Measurements from ENCODE around the gene RGS6. TPM values are rescaled to one million over a fixed set of nuclear protein-coding genes. Genes with fewer than 3 reads are reported as not detected.
A peak's percentile ranks its signal among the peaks of the same experiment; 100 is the strongest.

RGS6 gene
- total RNA-seq, 1 donor from 2014 or later: 2.5 TPM

DNA sequence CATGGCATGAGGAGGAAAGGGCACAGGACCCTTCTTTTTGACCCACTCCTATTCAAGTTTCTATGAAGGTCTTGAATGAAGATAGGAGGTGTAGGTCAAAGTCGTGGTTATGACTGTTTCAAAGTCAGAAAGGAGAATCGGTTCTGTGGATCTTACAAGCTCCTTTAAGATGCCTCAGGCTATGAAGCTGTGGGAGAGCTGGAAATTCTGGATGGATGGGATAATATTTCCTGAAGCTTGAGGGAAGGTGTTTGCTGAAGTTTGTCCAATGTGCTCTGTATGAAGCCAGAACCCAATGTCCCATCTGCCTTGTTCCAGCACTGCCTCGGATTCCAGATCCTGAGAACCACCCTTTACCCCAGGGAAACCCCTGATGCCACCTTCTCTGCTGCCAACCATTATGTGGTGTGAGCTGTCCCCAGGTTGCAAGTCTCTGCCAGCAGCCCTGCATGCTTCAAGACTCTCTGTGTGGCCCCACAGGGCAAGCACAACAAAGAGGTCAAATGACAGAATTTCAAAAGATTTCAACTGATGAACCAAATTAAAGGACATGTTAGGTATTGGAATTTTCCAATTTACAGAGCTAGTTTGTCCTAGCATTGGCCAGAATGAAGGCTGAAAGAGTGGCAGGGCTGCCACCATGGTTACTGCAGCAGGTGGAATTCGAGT is 472.0 kb downstream of the RGS6 start:
- Mint-ChIP-seq H3K27ac (no peak overlapping the region), H3K4me1 (peaks cover 17% of the 10 kb centered on the region), H3K9me3 (peaks cover 7% of the 10 kb centered on the region), H3K36me3 (ENCODE audit: low read depth) (no peaks in the 10 kb centered on the region), H3K4me3 (no peak overlapping the region), H3K27me3 (peaks cover 41% of the 10 kb centered on the region)
- intact Hi-C loops (cut with micrococcal nuclease): no loop called here
- DNase-seq: no peak

DNA sequence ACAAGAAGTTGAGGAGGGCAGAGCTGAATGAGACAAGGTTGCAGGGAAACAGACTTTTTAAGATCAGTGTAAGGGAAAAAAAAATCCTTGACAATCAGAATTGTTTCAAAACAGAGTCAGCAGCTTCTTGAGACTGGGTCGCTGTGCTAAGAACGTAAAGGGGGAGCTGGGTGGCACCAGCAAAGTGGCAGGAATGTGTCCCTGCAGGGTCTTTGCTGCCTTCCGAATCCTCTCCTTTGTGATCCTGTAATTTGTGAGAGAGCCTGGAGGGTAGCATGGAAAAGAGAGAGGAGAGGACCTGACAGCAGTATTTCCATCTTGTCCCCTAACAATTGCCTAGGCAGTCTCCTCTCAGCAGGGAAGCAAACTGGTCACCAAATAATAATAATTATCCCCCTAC is 472.8 kb downstream of the RGS6 start:
- H3K36me3 Mint-ChIP-seq (ENCODE audit: low read depth): no peaks in the 10 kb centered on the region
- peaks cover 7% of the 10 kb centered on the region for H3K9me3 Mint-ChIP-seq
- H3K4me3 Mint-ChIP-seq: no peak overlapping the region
- H3K27me3 Mint-ChIP-seq: peaks cover 35% of the 10 kb centered on the region
- H3K4me1 Mint-ChIP-seq: peaks cover 17% of the 10 kb centered on the region
- no peak overlapping the region for H3K27ac Mint-ChIP-seq
- DNase-seq: no peak
- intact Hi-C loops (cut with micrococcal nuclease): no loop called here

DNA sequence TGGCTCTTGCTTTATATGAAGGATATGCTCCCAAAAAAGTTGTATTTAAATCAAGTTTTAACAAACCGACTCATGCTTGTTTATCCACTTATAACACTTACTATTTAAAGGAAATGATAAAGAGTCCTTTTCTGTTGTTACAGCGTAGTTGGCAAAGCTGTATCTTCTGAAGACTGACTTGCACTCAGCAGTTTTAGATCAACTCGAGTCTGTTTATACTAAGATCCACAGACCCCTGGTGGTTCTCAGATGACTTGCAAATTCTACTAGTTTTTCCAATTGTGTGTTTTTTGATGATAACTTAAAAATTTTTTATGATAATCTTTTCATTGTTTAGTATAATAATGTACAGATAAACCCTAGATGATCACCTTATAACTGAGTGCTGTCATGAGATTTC is 475.8 kb downstream of the RGS6 start:
- no peak overlapping the region for H3K4me3 Mint-ChIP-seq
- peaks cover 29% of the 10 kb centered on the region for H3K27me3 Mint-ChIP-seq
- H3K4me1 Mint-ChIP-seq: peaks cover 3% of the 10 kb centered on the region
- intact Hi-C loops (cut with micrococcal nuclease): no loop called here
- no peak overlapping the region for H3K27ac Mint-ChIP-seq
- DNase-seq: no peak
- H3K36me3 Mint-ChIP-seq (ENCODE audit: low read depth): peaks cover 2% of the 10 kb centered on the region
- peaks cover 3% of the 10 kb centered on the region for H3K9me3 Mint-ChIP-seq

GRCh38 chr14:72409047-72409446 is 476.8 kb downstream of the RGS6 start:
- H3K4me3 Mint-ChIP-seq: no peak overlapping the region
- H3K27me3 Mint-ChIP-seq: peaks cover 26% of the 10 kb centered on the region
- intact Hi-C loops (cut with micrococcal nuclease): no loop called here
- no peaks in the 10 kb centered on the region for H3K4me1 Mint-ChIP-seq
- no peak overlapping the region for H3K27ac Mint-ChIP-seq
- H3K9me3 Mint-ChIP-seq: peaks cover 2% of the 10 kb centered on the region
- peaks cover 2% of the 10 kb centered on the region for H3K36me3 Mint-ChIP-seq (ENCODE audit: low read depth)
- no peak for DNase-seq

DNA sequence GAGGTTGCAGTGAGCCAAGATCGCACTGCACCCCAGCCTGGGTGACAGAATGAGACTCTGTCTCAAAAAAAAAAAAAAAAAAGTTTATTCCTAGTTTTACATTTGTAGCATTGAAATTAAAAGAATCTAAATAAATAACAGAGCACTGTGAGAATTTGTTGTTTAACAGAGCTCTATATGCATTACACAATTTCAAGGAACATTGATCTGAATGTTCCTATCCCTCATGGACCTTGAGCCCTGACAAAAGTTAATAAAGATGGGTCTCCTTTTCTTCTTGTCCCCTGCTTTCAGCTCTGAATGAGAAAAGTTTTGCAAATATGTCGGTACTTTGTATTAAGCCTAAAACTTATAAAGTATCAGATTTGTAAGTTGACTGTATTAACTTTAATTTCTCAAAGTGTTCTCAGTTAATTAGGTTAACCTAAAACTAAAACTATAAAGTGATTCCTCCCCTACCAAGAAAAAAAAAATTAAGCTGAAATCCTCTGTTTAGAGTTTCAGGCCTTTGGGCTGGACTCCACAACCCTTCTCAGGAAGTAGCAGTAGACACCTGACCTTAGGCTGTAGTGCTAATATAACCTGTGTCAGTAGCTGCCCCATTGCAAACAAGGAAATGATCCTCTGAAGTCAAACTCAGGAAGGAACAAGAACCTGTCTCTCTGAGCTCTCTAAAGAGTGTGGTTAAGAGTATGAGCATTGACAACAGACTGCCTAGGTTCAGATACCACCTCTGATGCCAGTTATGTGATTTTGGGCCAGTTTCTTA is 484.0 kb downstream of the RGS6 start:
- Mint-ChIP-seq H3K4me1 (peaks cover 12% of the 10 kb centered on the region), H3K27me3 (peaks cover 12% of the 10 kb centered on the region), H3K9me3 (peaks cover 5% of the 10 kb centered on the region), H3K36me3 (ENCODE audit: low read depth) (peaks cover 8% of the 10 kb centered on the region), H3K27ac (no peak overlapping the region), H3K4me3 (no peak overlapping the region)
- DNase-seq: no peak
- intact Hi-C loops (cut with micrococcal nuclease): no loop called here

GRCh38 chr14:72416892-72417291 is 484.7 kb downstream of the RGS6 start:
- DNase-seq: no peak
- Mint-ChIP-seq H3K4me1 (peaks cover 19% of the 10 kb centered on the region), H3K4me3 (no peak overlapping the region), H3K9me3 (peaks cover 5% of the 10 kb centered on the region), H3K36me3 (ENCODE audit: low read depth) (peaks cover 8% of the 10 kb centered on the region), H3K27me3 (peaks cover 12% of the 10 kb centered on the region), H3K27ac (no peak overlapping the region)
- intact Hi-C loops (cut with micrococcal nuclease): no loop called here

DNA sequence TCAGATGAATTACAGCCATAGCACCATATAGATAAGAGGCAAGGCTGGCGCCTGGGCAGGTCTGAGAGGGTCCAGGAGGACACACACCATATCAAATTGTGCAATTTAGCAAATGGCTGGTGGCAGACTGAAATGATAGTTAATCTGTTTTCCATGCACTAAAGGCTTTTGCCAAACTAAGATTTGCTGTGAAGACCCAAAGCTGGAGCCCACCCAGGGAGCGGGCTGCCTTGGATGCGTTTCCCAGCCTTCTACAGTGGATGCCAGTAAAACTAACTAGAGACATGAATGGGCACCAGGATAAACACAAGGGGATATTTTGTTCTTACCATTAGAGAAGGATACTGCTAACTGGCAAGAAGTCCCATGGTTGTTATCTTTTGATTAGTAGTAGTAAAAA is 486.6 kb downstream of the RGS6 start:
- intact Hi-C loops (cut with micrococcal nuclease): no loop called here
- H3K4me1 Mint-ChIP-seq: peaks cover 25% of the 10 kb centered on the region
- DNase-seq: no peak
- H3K27me3 Mint-ChIP-seq: peaks cover 7% of the 10 kb centered on the region
- peaks cover 9% of the 10 kb centered on the region for H3K9me3 Mint-ChIP-seq
- H3K27ac Mint-ChIP-seq: no peak overlapping the region
- H3K36me3 Mint-ChIP-seq (ENCODE audit: low read depth): peaks cover 16% of the 10 kb centered on the region
- H3K4me3 Mint-ChIP-seq: no peak overlapping the region

DNA sequence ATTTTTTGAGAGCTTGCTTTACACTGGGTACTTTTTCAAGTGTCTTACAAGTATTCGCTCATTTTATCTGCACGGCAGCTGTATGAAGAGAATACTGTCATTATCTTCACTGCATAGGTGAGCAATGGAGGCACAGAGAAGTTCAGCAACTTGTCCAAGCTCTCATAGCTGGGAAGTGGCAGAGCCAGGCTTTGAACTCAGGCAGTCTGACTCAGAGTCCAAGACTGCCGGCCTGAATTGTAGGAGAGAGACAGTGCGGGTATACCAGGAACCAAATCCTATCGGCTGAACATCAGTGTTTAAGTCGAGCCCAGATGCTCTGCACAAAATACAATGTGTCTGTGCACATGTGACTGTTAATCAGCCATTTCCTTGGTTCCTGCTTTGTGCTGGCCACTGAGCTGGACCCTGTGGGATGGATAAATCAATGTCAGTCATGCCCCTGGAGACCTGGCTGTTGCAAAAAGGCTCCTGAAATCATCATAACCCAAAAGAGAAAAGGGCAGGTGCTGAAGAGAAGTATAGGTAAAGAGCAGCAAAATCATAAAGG is 487.1 kb downstream of the RGS6 start:
- Mint-ChIP-seq H3K4me1 (peaks cover 25% of the 10 kb centered on the region), H3K9me3 (peaks cover 5% of the 10 kb centered on the region), H3K4me3 (no peak overlapping the region), H3K27me3 (peaks cover 4% of the 10 kb centered on the region), H3K36me3 (ENCODE audit: low read depth) (peaks cover 16% of the 10 kb centered on the region), H3K27ac (no peak overlapping the region)
- DNase-seq: no peak
- intact Hi-C loops (cut with micrococcal nuclease): no loop called here

DNA sequence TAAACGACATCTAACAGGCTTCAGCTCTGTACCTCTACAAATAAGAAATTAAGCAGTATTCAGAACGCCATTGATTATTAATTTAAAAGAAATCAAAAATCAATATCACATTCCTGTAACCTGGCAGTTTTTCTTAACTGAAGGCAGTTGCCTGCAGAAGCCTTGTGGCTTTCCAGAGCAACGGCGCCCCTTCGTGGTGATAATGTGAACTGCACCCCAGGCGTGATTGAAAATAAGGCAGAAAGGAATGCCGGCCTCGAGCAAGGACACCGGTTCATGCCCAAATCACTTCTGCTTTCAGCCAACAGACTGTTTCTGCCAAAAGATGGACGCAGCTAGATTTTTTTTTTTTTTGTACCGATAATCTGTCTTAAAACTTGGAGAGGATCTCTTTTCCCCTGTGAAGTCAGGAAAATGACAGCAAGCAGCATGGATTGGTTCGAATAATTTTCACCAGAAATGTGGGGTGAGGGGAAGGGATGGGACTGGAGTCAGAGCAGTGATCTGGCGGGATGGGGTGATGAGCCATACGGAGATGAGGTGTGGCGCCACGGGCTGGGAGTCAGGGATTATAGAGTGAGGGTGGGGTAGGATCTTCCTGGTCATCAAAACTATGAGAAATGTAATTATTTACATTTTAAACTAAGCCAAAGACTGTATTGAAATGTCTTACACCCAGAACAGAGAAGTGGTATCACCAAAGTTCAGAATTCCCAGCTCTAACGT is 488.7 kb downstream of the RGS6 start:
- peaks cover 25% of the 10 kb centered on the region for H3K4me1 Mint-ChIP-seq
- peak overlapping the region; percentile 69 for H3K27ac Mint-ChIP-seq
- peaks cover 5% of the 10 kb centered on the region for H3K9me3 Mint-ChIP-seq
- peak; percentile 95 for DNase-seq
- H3K27me3 Mint-ChIP-seq: peaks cover 4% of the 10 kb centered on the region
- H3K36me3 Mint-ChIP-seq (ENCODE audit: low read depth): peaks cover 16% of the 10 kb centered on the region
- H3K4me3 Mint-ChIP-seq: peak overlapping the region; percentile 55
- intact Hi-C loops (cut with micrococcal nuclease): loop anchor here (1.0 to 10.0 kb wide), 3 partner anchors 106 to 398 kb away; no protein-coding TSS in a partner anchor

DNA sequence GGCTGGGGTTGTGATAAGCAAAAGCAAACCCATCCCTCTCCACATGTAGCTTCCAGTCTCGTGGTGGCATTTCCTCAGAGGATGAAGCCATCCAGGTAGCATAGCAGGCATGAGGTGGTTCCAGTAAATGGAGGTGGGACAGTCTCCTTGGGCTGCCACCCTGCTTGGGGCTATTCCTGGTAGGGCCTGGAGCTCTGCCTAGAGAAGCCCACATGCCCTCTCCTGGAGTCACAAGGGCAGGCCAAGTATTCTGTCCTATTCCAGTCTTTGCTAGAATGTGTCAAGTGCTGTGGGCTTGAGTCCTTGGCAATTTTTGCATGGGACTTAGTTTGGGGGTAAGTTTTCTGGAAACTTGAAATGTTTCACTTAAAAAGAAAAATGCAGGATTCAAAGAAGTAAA is 491.7 kb downstream of the RGS6 start:
- no peak overlapping the region for H3K27ac Mint-ChIP-seq
- peaks cover 6% of the 10 kb centered on the region for H3K27me3 Mint-ChIP-seq
- intact Hi-C loops (cut with micrococcal nuclease): loop anchor here (5.0 to 10.0 kb wide), 2 partner anchors 109 to 322 kb away; no protein-coding TSS in a partner anchor
- H3K9me3 Mint-ChIP-seq: peaks cover 16% of the 10 kb centered on the region
- H3K4me1 Mint-ChIP-seq: peaks cover 19% of the 10 kb centered on the region
- DNase-seq: no peak
- no peak overlapping the region for H3K4me3 Mint-ChIP-seq
- H3K36me3 Mint-ChIP-seq (ENCODE audit: low read depth): peaks cover 28% of the 10 kb centered on the region

DNA sequence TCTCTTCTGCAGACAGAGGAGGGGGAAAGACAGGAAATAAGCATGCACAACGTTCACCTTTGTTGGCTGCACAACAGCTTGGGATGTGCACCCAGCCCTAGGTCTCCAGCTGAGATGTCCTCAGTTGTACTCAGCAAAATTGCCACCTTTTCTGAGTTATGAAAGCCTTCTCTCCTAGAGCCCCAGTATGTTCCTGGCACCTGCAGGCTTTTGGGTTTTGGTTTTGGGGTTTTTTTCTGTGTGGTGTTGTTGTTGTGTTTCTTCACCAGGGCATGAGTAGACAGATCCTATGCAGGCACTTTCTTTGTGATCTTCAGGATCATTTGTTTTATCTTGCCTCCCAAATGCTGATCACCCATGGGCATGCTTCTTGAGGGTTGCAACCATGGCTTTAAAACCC is 498.2 kb downstream of the RGS6 start:
- Mint-ChIP-seq H3K27ac (no peak overlapping the region), H3K9me3 (peaks cover 29% of the 10 kb centered on the region)

DNA sequence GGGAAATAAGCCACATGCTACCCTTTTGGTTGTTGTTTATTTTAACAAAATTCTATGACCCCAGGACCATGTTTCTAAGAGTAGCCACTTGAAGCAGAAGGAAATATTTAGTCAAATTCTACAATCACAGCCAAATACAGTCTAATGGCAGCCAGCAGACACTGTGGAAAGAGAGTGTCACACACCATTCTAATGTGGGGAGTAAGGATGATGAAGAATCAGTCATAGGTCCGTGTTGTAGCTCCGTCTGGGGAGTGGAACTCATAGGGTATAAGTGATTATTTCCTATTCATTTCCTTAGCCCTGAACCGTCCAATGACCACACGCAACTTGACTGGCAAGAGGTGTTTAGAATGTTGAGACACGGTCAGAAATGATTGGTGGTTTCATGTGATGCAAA is 500.5 kb downstream of the RGS6 start:
- peaks cover 40% of the 10 kb centered on the region for H3K4me1 Mint-ChIP-seq
- DNase-seq: no peak
- H3K4me3 Mint-ChIP-seq: no peak overlapping the region
- H3K27ac Mint-ChIP-seq: no peak overlapping the region
- H3K27me3 Mint-ChIP-seq: no peaks in the 10 kb centered on the region
- H3K9me3 Mint-ChIP-seq: peaks cover 24% of the 10 kb centered on the region
- intact Hi-C loops (cut with micrococcal nuclease): no loop called here
- H3K36me3 Mint-ChIP-seq (ENCODE audit: low read depth): peaks cover 37% of the 10 kb centered on the region

More for the DNA sequence above, 498.2 kb downstream of the RGS6 start:
- intact Hi-C loops (cut with micrococcal nuclease): no loop called here
- H3K4me3 Mint-ChIP-seq: no peak overlapping the region
- H3K27me3 Mint-ChIP-seq: peaks cover 2% of the 10 kb centered on the region
- no peak for DNase-seq
- H3K36me3 Mint-ChIP-seq (ENCODE audit: low read depth): peaks cover 42% of the 10 kb centered on the region
- peaks cover 21% of the 10 kb centered on the region for H3K4me1 Mint-ChIP-seq

GRCh38 chr14:72433511-72433910 is 501.3 kb downstream of the RGS6 start:
- no peaks in the 10 kb centered on the region for H3K27me3 Mint-ChIP-seq
- H3K4me1 Mint-ChIP-seq: peaks cover 46% of the 10 kb centered on the region
- peaks cover 31% of the 10 kb centered on the region for H3K36me3 Mint-ChIP-seq (ENCODE audit: low read depth)

GRCh38 chr14:72434856-72435255 is 502.6 kb downstream of the RGS6 start:
- intact Hi-C loops (cut with micrococcal nuclease): no loop called here
- Mint-ChIP-seq H3K27ac (peak overlapping the region; percentile 5), H3K4me1 (peaks cover 60% of the 10 kb centered on the region), H3K9me3 (peaks cover 10% of the 10 kb centered on the region), H3K36me3 (ENCODE audit: low read depth) (peaks cover 26% of the 10 kb centered on the region), H3K4me3 (no peak overlapping the region), H3K27me3 (no peaks in the 10 kb centered on the region)
- DNase-seq: no peak

More at GRCh38 chr14:72433511-72433910, 501.3 kb downstream of the RGS6 start:
- DNase-seq: no peak
- peaks cover 17% of the 10 kb centered on the region for H3K9me3 Mint-ChIP-seq
- H3K4me3 Mint-ChIP-seq: no peak overlapping the region
- intact Hi-C loops (cut with micrococcal nuclease): no loop called here
- H3K27ac Mint-ChIP-seq: no peak overlapping the region

Measured in activated CD4-positive, alpha-beta T cell treated with anti-CD3 and anti-CD28 coated beads, Interleukin-2, amount 10 ng/mL, durations not matched to agents 24 days and 14 days (primary cell).